Inflammatory macrophage (primary cell): ENCODE data around the gene FAM131B.

Source experiments
- DNase-seq, 2 donors: peaks; one replicate each; pipeline ENCODE4 v3.0.0-alpha.2; 2020 to 2022

The FAM131B gene

GRCh38 chr7:143320620-143321019 lies 41.9 kb downstream of the FAM131B start:
- DNase-seq = no peak

DNA sequence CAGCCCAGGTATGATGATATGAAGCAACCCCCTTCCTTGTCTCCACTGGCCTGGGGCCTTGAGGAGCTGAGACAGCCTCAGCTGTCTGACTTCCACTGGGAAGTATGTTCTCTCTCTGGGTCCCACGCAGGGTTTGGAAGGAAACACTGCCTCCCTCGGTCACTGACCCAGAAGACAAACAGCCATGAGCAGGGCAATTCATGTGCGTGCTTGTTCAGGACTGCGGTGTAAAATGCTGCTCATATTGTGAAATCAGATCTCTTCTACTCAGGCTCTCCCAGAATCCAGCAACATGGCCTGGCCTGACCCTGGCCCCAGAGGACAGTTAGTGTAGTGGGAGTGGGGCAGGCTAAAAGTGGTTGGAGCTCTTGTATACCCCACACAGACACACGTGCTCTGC lies 43.9 kb downstream of the FAM131B start:
- DNase-seq = peak; percentile 64 to 88

- DNase-seq = peak; percentile 40 to 68
Observed at GRCh38 chr7:143316492-143316891, 46.0 kb downstream of the FAM131B start.

DNA sequence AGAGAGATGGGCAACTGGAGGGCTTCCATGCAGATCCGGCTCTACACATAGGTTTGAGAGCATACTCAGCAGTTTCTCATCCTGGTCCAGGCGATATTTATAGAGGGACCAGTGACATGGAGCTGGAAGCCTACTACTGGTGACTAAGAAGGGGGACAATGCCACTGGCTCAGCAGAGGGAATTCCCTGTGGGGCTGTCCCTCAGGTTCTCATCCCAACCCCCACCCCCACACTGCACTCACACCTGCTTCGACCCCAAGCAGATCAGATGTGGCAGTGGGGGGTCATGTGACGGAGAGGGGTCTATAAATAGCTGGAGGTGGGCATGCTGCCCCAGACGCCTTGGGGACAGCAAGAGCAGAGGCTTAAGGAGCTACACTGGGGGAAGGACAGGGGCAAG lies 46.7 kb downstream of the FAM131B start, which contains the start of gene CLCN1:
Gene CLCN1, plus strand, starts transcription at position 336 of the 400 bp plus-strand sequence. CDS start 102 bp downstream, outside the sequence.
- no peak for DNase-seq

DNA sequence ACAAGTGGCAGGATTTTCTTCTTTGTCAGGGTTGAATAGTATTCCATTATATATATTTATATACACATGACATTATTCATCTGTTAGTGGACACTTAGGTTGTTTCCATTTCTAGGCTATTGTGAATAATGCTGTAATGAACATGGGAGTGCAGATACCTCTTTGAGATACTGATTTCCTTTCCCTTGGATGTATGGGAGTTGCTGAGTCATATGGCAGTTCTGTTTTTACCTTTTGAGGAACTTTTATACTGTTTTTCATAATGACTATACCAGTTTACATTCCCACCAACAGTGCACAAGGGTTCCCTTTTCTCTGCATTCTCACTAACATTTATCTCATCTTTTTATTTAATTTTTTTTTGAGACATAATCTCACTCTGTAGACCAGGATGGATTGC lies 48.4 kb downstream of the FAM131B start:
- DNase-seq = peak; percentile 44 to 59

DNA sequence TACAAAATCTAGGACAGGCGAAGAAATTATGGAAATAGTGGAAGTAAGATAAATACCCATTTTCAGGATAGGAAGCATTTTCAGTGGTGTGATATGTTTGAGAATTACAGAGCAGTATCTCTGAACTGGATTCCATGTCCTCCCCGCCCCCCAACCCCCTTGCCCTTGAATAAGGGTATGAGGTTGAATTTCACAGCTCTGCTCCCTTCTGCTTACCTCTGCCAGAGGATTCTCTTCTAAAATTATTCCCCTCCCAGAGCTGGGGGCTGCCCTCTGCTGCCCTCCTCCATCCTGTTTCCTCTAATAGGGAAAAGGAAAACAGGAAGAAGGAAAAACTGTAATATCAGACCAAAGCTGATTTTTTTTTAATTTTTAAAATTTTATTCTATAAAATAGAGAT lies 53.9 kb downstream of the FAM131B start:
- no peak for DNase-seq

DNA sequence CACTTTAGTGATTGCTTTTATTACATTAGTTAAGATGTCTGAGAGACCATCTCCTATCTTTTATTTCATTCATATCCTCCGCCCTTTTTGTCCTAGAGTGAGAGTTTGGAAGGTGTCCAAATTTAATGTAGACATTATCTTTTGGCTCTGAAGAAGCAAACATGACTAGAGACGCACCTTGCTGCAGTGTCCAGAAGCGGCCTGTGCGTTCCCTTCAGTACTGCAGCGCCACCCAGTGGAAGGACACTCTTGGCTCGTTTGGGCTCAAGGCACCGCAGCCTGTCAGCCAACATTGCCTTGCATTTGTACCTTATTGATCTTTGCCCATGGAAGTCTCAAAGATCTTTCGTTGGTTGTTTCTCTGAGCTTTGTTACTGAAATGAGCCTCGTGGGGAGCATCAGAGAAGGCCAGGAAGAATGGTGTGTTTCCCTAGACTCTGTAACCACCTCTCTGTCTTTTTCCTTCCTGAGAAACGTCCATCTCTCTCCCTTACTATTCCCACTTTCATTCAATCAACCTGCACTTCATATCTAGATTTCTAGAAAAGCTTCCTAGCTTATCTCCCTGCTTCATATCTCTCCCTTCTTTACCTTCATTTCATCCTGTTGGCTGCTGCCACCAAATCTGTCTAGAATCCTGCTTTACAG lies 57.0 kb downstream of the FAM131B start:
- DNase-seq = peak; percentile 78

DNA sequence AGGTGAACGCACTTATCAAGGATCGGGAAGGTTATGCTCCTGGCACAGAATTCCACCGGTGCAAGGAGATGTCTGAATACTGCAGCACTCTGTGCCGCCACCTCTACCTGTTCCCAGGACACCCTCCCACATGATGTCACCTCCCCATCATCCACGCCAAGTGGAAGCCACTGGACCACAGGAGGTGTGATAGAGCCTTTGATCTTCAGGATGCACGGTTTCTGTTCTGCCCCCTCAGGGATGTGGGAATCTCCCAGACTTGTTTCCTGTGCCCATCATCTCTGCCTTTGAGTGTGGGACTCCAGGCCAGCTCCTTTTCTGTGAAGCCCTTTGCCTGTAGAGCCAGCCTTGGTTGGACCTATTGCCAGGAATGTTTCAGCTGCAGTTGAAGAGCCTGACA lies 57.6 kb downstream of the FAM131B start:
- DNase-seq = no peak

DNA sequence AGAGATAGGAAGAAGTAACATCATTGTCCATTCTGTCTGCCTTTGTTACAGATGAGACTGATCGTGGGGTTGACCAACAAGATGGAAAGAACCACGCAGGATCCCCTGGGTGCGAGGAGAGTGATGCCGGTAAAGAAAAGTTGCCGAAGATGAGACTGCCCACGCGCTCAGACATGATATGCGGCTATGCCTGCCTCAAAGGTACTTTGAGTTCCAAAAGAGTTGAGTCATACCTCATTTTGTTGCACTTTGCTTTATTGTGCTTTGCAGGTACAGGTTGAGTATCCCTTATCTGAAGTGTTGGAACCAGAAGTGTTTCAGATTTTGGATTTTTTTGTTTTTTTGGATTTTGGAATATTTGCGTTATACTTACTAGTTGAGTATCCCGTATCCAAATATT lies 58.8 kb downstream of the FAM131B start:
- DNase-seq = no peak
